GM13976 (cell line): ENCODE results near the gene FCHSD2.
A peak's percentile ranks its signal among the peaks of the same experiment; 100 is the strongest.
"Not testable (repeated sequence)": the region's sequence is repeated elsewhere in the genome, so short reads cannot be mapped to it uniquely, and the experiment has no call there.

Experiments used
- DNase-seq: peaks from one replicate; pipeline ENCODE4 v3.0.0; 2012; ENCODE audit warnings: low spot score
- CTCF ChIP-seq: IDR thresholded peaks from 2 replicates; pipeline ENCODE4 v1.5.1; 2012; ENCODE audit warnings: borderline replicate concordance, mild to moderate bottlenecking; ENCODE audit not compliant: insufficient read depth; ENCODE audit errors: extremely low read depth, missing control alignments, control extremely low read depth
- in situ Hi-C: fragments of 300-500 bp; cut with MboI; formaldehyde crosslinking; loops from one replicate; pipeline ENCODE4 v1.12.0; 2022; ENCODE audit warnings: low sequenced_read_pairs, mixed read lengths, inconsistent platforms; ENCODE audit not compliant: unreplicated experiment

Gene FCHSD2

GRCh38 chr11:72798361-72798760 lies 343.8 kb downstream of the FCHSD2 start:
- TF ChIP-seq CTCF, result no peak
- in situ Hi-C loops, result loop anchor here (10.0 kb wide), 1 partner anchor 74 kb away; no protein-coding TSS in a partner anchor
- DNase-seq, result peak; percentile 4

- peak; percentile 98 for DNase-seq
- TF ChIP-seq CTCF, result peak; percentile 74
- in situ Hi-C loops, result loop anchor here (10.0 kb wide), 1 partner anchor 69 kb away; no protein-coding TSS in a partner anchor
These were observed 348.4 kb downstream of the FCHSD2 start, which contains the start of gene STARD10 for GRCh38 chr11:72793425-72794367. TSS of gene STARD10 (minus strand) at chr11:72794047. CDS start at chr11:72781181, 12,866 bp downstream.

DNA sequence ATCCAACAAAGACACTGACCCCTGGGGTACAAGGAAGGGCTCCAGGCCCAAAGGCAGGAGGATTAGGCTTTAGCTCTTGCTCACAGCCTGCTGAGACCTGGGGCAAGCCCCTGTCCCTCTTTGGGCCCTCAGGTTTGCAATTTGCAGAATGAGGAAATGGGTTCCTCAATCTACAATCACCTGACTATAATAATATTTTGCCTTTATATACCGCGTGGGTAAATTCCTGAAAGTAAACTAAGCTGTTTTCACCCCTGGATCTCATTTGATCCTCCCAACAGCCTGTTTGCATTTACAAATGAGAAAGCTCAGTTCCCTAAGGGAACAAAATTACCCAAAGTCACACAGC lies 349.1 kb downstream of the FCHSD2 start:
- in situ Hi-C loops, result loop anchor here (10.0 kb wide), 1 partner anchor 68 kb away; no protein-coding TSS in a partner anchor
- no peak for TF ChIP-seq CTCF
- no peak for DNase-seq

DNA sequence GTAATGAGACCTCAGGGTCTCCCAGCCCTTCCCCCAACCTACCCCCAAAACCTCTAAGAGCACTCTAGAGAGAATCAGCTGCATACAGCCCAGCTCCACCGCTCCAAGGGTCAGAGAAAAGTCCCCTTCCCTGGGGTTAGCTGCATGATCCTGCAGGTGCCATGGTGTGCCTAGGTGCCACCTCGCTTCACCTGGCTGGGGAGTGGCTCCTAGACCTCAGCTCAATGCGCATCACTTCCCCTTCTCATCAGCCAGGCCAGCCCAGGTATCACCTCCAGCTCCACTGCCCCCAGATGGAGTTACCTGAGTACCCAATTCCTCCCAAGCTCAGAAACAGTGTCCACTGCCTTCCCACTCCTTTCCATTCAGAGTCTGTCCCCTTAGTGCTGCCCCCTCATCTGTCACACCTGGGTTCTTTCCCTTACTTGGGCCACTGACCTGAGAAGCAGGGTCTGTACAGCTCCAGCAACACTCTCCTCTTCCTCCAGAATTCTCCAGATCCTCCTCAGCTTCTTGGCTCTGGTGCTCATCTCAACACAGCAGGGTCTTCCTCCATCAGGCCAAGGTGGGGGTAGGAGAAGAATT lies 349.6 kb downstream of the FCHSD2 start:
- in situ Hi-C loops, result loop anchor here (10.0 kb wide), 1 partner anchor 68 kb away; no protein-coding TSS in a partner anchor
- DNase-seq, result no peak
- no peak for TF ChIP-seq CTCF

GRCh38 chr11:72791228-72791627 lies 350.9 kb downstream of the FCHSD2 start:
- in situ Hi-C loops, result loop anchor here (10.0 kb wide), 1 partner anchor 66 kb away; no protein-coding TSS in a partner anchor
- DNase-seq, result not testable (repeated sequence)

DNA sequence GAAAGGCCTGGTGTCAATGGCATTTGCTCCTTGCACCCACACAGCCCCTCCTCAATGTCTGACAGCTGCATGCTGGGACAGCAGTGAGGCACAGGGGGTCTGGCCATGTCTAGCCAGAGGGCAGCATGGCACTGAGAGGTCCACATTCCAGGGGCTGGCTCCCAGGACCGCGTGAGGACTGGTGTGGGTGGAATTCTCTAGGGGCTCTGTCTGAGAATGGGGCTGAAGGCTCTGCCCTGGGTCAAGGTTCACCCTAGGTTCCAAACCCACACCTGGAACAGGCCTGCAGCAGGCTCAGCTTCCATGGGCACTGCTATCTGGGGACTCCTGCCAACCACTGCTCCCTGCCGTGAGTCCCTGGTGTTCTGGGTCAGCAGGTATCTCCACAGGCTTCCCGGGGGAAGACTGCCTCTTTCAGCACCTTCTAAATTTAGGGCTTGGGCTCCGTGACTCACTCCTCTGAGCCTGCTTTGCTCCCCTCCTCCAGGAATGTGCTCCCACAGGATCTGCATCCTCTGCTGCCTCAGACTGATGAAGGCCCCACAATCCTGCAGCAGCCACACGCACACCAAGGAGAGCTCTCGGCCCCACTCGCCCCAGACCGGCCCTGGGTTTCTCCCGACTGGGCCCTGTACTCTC lies 352.5 kb downstream of the FCHSD2 start:
- in situ Hi-C loops, result loop anchor here (10.0 kb wide), 1 partner anchor 65 kb away; no protein-coding TSS in a partner anchor
- TF ChIP-seq CTCF, result no peak
- DNase-seq, result no peak
